SK-N-SH (cell line): ENCODE results near the gene EFEMP2. TPM values are rescaled to one million over a fixed set of nuclear protein-coding genes. Genes with fewer than 3 reads are reported as not detected.

Source experiments
- CTCF ChIA-PET: fragments of 300-600, 350-600 bp; formaldehyde crosslinking; extraction: SDS; loops from one replicate; lab custom pipeline; 2021; lab: Yijun Ruan, JAX
- POLR2A ChIA-PET: fragments of 350-600 bp; sonication (Branson Sonifier 250); formaldehyde crosslinking; extraction: SDS; loops from one replicate; lab custom pipeline; 2020; ENCODE audit warnings: antibody characterized with exemption, inconsistent platforms; lab: Yijun Ruan, JAX
- DNase-seq: peaks from one replicate; pipeline ENCODE4 v3.0.0; 2012
- H2AFZ ChIP-seq: fragments of 200-600 bp; sonication (generic); 2 replicates; pipeline ENCODE4 v1.8.1; 2016; ENCODE audit warnings: antibody characterized with exemption, mild to moderate bottlenecking, low read depth
- H3F3A ChIP-seq: fragments of 200-600 bp; sonication (generic); replicated peaks from 2 replicates; pipeline ENCODE3; 2016; ENCODE audit warnings: antibody characterized with exemption, mild to moderate bottlenecking; ENCODE audit not compliant: insufficient read depth
- H3K27ac ChIP-seq, 2 experiments: fragments of 200-500 bp in 1 of 2; fragments of 200-600 bp in 1 of 2; sonication (Bioruptor generic) in 1 of 2; sonication (generic), shearing (Covaris generic) in 1 of 2; 2 replicates each; pipeline versions ENCODE4 v1.5.1 to v1.6.1; 2014 to 2016; ENCODE audit warnings: low read depth in 2 of 2, inconsistent platforms in 1 of 2, low read length in 1 of 2, mild to moderate bottlenecking in 1 of 2, mixed read lengths in 1 of 2
- H3K27me3 ChIP-seq: fragments of 200-600 bp; sonication (generic), shearing (Covaris generic); 2 replicates; pipeline ENCODE4 v1.6.1; 2016; ENCODE audit warnings: mixed run types; ENCODE audit not compliant: insufficient read depth
- H3K36me3 ChIP-seq, 2 experiments: fragments of 200-500 bp in 1 of 2; fragments of 200-600 bp in 1 of 2; sonication (Bioruptor generic) in 1 of 2; sonication (generic) in 1 of 2; replicated peaks in 1 of 2; 2 replicates each; pipeline versions ENCODE3 to v1.5.1; 2014 to 2016; ENCODE audit warnings: low read length in 1 of 2, mild to moderate bottlenecking in 1 of 2; ENCODE audit not compliant: insufficient read depth in 2 of 2, control insufficient read depth in 1 of 2
- H3K4me1 ChIP-seq, 2 experiments: fragments of 200-500 bp in 1 of 2; fragments of 200-600 bp in 1 of 2; sonication (Bioruptor generic) in 1 of 2; sonication (generic), shearing (Covaris generic) in 1 of 2; 2 replicates each; pipeline versions ENCODE4 v1.5.1 to v1.6.1; 2014 to 2016; ENCODE audit warnings: low read depth in 1 of 2, low read length in 1 of 2, mixed run types in 1 of 2; ENCODE audit not compliant: insufficient read depth in 2 of 2, control insufficient read depth in 1 of 2
- H3K4me2 ChIP-seq: fragments of 200-600 bp; sonication (generic), shearing (Covaris generic); 2 replicates; pipeline ENCODE4 v1.6.1; 2017; ENCODE audit warnings: mixed run types
- H3K4me3 ChIP-seq, 2 experiments: fragments of 200-500 bp in 1 of 2; fragments of 200-600 bp in 1 of 2; sonication (Bioruptor generic) in 1 of 2; sonication (generic), shearing (Covaris generic) in 1 of 2; 2 replicates each; pipeline versions ENCODE4 v1.5.1 to v1.8.1; 2014 to 2016; ENCODE audit warnings: low read depth in 2 of 2, inconsistent platforms in 1 of 2, low read length in 1 of 2, mild to moderate bottlenecking in 1 of 2, mixed read lengths in 1 of 2, moderate library complexity in 1 of 2
- H3K79me2 ChIP-seq: fragments of 200-600 bp; sonication (generic); 2 replicates; pipeline ENCODE4 v1.8.1; 2017; ENCODE audit warnings: mild to moderate bottlenecking; ENCODE audit not compliant: insufficient read depth
- H3K9ac ChIP-seq: fragments of 200-600 bp; sonication (generic); 2 replicates; pipeline ENCODE4 v1.6.1; 2017; ENCODE audit warnings: mixed run types
- H3K9me2 ChIP-seq: fragments of 200-600 bp; sonication (generic); 2 replicates; pipeline ENCODE4 v1.6.1; 2017; ENCODE audit warnings: mixed run types
- H3K9me3 ChIP-seq: fragments of 200-600 bp; sonication (generic); 2 replicates; pipeline ENCODE4 v1.6.1; 2017; ENCODE audit warnings: mixed run types, mild to moderate bottlenecking, moderate library complexity
- H4K20me1 ChIP-seq: fragments of 200-600 bp; sonication (generic); 2 replicates; pipeline ENCODE4 v1.6.1; 2017; ENCODE audit warnings: mild to moderate bottlenecking, mixed run types; ENCODE audit not compliant: insufficient read depth
- FOXJ3 ChIP-seq: sonication (generic); formaldehyde crosslinking; IDR thresholded peaks from 2 replicates; pipeline ENCODE4 v1.5.1; 2020; ENCODE audit warnings: mild to moderate bottlenecking, missing genetic modification reagents
- PBX3 ChIP-seq: IDR thresholded peaks from 2 replicates; pipeline ENCODE4; 2012
- POLR2AphosphoS5 ChIP-seq: IDR thresholded peaks from 2 replicates; pipeline ENCODE4 v1.6.1; 2012; ENCODE audit warnings: low read depth, low read length
- RCOR1 ChIP-seq: fragments of 150-350 bp; IDR thresholded peaks from 2 replicates; pipeline ENCODE4 v1.6.1; 2017; ENCODE audit warnings: antibody characterized with exemption, low read length
- USF2 ChIP-seq: fragments of 150-350 bp; IDR thresholded peaks from 2 replicates; pipeline ENCODE4 v1.6.1; 2017; ENCODE audit warnings: antibody characterized with exemption, low read length, low read depth, borderline replicate concordance
- WGBS: methylation state at CpG from one replicate; pipeline ENCODE4 v1.1.6; 2017; ENCODE audit warnings: low lambda C conversion rate; 5-methylcytosine and 5-hydroxymethylcytosine counted together
- polyA plus RNA-seq, 3 experiments: library from polyadenylated mRNA; depleted of rRNA; stranded (reverse); fragments of >200 nt; gene quantifications; 2 replicates each; pipeline ENCODE4 v1.2.3, GENCODE V29; 2012

EFEMP2 gene
- polyA plus RNA-seq, 1 of the 3 experiments (the other 2 are of a cell fraction): 203 TPM

GRCh38 chr11:65852508-65853245 is 19.9 kb downstream of the EFEMP2 start:
- peak; percentile 36 for DNase-seq
- Histone ChIP-seq H2AFZ (no peak overlapping the region), H4K20me1 (peaks cover 56% of the 10 kb centered on the region), H3K4me2 (no peak overlapping the region), H3K9ac (no peak overlapping the region), H3F3A (peaks cover 65% of the 10 kb centered on the region), H3K4me3 (no peak overlapping the region), H3K4me1 (peaks cover 0 to 20% of the 10 kb centered on the region in 2 experiments; a peak in 2 of 4 replicates), H3K27me3 (no peaks in the 10 kb centered on the region), H3K9me2 (no peaks in the 10 kb centered on the region), H3K27ac (no peak overlapping the region), H3K9me3 (no peaks in the 10 kb centered on the region), H3K36me3 (peaks cover 44 to 55% of the 10 kb centered on the region in 2 experiments), H3K79me2 (peaks cover 42% of the 10 kb centered on the region)
- TF ChIP-seq RCOR1: no peak
- TF ChIP-seq POLR2AphosphoS5: peak; percentile 5
- ChIA-PET POLR2A (interaction anchor here (0.7 to 2.1 kb wide), 8 partner anchors 9 to 162 kb away, joined by 3 to 14 read pairs (median 4); partner anchors contain the start of genes CCDC85B and SNX32), CTCF (interaction anchor here (0.7 to 5.3 kb wide), 10 partner anchors 8 to 141 kb away, joined by 3 to 30 read pairs (median 6); partner anchors contain the start of genes FIBP, KAT5 and MUS81)
- WGBS: 95% methylated on average over 8 of the region's 33 CpGs

GRCh38 chr11:65851811-65852507 is 20.6 kb downstream of the EFEMP2 start:
- ChIA-PET POLR2A (interaction anchor here (0.8 to 2.1 kb wide), 10 partner anchors 8 to 140 kb away, joined by 3 to 14 read pairs (median 4); partner anchors contain the start of genes KAT5, RNASEH2C and SNX32), CTCF (interaction anchor here (0.7 to 5.3 kb wide), 15 partner anchors 8 to 199 kb away, joined by 3 to 30 read pairs (median 5); partner anchors contain the start of genes FIBP, KAT5, MUS81 and SNX32)
- Histone ChIP-seq H3K4me1 (peaks cover 0 to 20% of the 10 kb centered on the region in 2 experiments; a peak in 2 of 4 replicates), H2AFZ (no peak overlapping the region), H3F3A (peaks cover 65% of the 10 kb centered on the region), H3K9me2 (no peaks in the 10 kb centered on the region), H3K36me3 (peaks cover 44 to 55% of the 10 kb centered on the region in 2 experiments), H3K9me3 (no peaks in the 10 kb centered on the region), H3K79me2 (peaks cover 35% of the 10 kb centered on the region), H4K20me1 (peaks cover 50% of the 10 kb centered on the region), H3K27me3 (no peaks in the 10 kb centered on the region), H3K4me2 (no peak overlapping the region), H3K4me3 (no peak overlapping the region), H3K27ac (no peak overlapping the region), H3K9ac (no peak overlapping the region)
- peak; percentile 27 for DNase-seq
- TF ChIP-seq POLR2AphosphoS5: 0 out of 2 replicates have a peak, but pooled peaks have one; percentile 16
- TF ChIP-seq RCOR1: no peak
- TF ChIP-seq FOXJ3 (CRISPR knock-in tag): no peak
- peak; percentile 25; the same call in 1 of the 2 replicates for TF ChIP-seq PBX3
- TF ChIP-seq USF2: no peak
- WGBS: 94% methylated on average over 6 of the region's 10 CpGs
